ENCODE results near the gene STK39. TPM values are rescaled to one million over a fixed set of nuclear protein-coding genes. Genes with fewer than 3 reads are reported as not detected.
"Not testable (repeated sequence)": the region's sequence is repeated elsewhere in the genome, so short reads cannot be mapped to it uniquely, and the experiment has no call there.

Gene STK39
- total RNA-seq, 1 donor from 2014 or later = 26.2 TPM

DNA sequence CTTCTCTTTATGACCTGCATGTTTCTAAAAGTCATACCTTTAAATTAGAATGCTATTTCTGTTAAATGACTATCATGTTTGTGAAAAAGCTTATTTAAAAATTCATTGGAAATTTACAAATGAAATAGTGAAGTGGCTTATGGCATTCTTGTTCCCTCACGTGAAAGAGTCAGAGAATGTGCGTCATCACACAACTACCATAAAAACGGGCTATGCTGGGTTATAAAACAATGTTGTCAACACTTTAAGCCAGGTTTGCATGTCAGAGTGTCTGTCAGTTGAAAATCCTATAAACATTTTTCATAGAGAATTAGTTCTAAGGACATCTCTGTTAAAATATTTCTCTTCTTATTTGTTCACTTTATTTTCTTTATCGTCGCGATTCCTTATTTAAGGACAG is 42.5 kb upstream of the STK39 start:
- Mint-ChIP-seq H3K27me3 (no peaks in the 10 kb centered on the region), H3K4me3 (no peak overlapping the region), H3K9me3 (no peaks in the 10 kb centered on the region), H3K4me1 (ENCODE audit: unreplicated experiment) (no peaks in the 10 kb centered on the region), H3K27ac (no peak overlapping the region), H3K36me3 (no peaks in the 10 kb centered on the region)
- DNase-seq (ENCODE audit: extremely low spot score, unreplicated experiment) = no peak
- TF ChIP-seq, protein P1, sequence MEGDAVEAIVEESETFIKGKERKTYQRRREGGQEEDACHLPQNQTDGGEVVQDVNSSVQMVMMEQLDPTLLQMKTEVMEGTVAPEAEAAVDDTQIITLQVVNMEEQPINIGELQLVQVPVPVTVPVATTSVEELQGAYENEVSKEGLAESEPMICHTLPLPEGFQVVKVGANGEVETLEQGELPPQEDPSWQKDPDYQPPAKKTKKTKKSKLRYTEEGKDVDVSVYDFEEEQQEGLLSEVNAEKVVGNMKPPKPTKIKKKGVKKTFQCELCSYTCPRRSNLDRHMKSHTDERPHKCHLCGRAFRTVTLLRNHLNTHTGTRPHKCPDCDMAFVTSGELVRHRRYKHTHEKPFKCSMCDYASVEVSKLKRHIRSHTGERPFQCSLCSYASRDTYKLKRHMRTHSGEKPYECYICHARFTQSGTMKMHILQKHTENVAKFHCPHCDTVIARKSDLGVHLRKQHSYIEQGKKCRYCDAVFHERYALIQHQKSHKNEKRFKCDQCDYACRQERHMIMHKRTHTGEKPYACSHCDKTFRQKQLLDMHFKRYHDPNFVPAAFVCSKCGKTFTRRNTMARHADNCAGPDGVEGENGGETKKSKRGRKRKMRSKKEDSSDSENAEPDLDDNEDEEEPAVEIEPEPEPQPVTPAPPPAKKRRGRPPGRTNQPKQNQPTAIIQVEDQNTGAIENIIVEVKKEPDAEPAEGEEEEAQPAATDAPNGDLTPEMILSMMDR (conservative IDR thresholded peaks at IDR 0.05) = no peak

DNA sequence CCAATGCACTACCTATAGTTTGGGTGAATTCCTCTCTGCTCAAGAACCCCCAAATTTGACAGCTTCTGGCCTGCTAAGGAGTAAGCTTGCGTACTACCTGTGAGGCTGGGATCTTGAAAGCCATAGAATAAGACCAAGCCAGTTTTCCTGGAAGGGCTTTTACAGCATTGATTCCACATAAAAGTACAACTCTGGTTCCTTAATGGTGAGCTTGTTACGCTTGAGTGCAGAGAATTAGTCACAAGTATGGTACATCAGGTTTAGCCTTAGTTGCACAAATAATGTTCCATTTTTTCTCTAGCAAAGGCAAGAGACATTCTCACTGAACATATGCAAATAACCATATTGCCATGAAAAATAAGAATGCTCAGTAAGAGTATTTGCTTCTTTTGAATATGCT is 39.1 kb upstream of the STK39 start:
- Mint-ChIP-seq H3K4me1 (ENCODE audit: unreplicated experiment) (peaks cover 4% of the 10 kb centered on the region), H3K27ac (no peak overlapping the region), H3K27me3 (no peaks in the 10 kb centered on the region), H3K9me3 (no peaks in the 10 kb centered on the region), H3K36me3 (no peaks in the 10 kb centered on the region), H3K4me3 (no peak overlapping the region)
- DNase-seq (ENCODE audit: extremely low spot score, unreplicated experiment) = no peak
- TF ChIP-seq, protein P1 (conservative IDR thresholded peaks at IDR 0.05) = no peak

DNA sequence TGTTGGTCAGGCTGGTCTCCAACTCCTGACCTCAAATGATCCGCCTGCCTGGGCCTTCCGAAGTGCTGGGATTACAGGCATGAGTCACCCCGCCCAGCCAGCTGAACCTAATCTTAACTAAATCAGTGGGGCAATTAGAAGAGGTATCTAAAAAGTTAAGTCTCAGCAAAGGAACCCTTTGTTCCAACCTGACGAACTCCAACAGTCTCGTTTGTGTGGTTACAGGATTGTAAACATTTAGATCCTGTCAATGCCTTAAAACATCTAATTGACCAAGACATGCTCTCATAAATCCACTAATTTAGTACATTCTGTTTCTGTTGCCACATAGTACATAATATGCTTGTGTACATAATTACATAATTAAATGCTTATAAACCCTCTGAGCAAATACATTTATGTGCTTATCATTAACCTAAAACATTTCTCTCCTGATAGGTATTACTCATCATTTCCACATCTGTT is 31.1 kb upstream of the STK39 start:
- no peaks in the 10 kb centered on the region for H3K27me3 Mint-ChIP-seq
- no peaks in the 10 kb centered on the region for H3K4me1 Mint-ChIP-seq (ENCODE audit: unreplicated experiment)
- H3K9me3 Mint-ChIP-seq = no peaks in the 10 kb centered on the region
- DNase-seq (ENCODE audit: extremely low spot score, unreplicated experiment) = no peak
- H3K36me3 Mint-ChIP-seq = no peaks in the 10 kb centered on the region
- no peak overlapping the region for H3K4me3 Mint-ChIP-seq
- TF ChIP-seq, protein P1 (conservative IDR thresholded peaks at IDR 0.05) = no peak
- H3K27ac Mint-ChIP-seq = no peak overlapping the region

DNA sequence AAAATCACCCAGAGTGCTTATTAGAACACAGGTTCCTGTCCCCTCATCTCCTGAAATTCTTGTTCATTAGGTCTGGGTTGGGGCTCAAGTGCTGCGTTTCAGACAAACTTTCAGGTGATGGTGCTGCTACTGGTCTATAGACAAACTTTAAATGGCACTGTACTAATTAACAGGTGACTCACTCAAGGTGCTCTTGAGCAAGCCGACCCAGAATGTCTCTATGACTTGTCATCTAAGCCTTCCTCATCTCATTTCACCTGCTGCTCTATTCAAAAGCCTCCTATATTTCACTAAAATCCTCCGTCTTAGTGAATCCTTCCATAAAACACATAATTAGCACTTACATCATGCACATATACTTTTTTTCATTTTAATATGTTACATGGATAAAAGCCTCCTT is 29.9 kb upstream of the STK39 start:
- no peak overlapping the region for H3K27ac Mint-ChIP-seq
- DNase-seq (ENCODE audit: extremely low spot score, unreplicated experiment) = no peak
- H3K4me1 Mint-ChIP-seq (ENCODE audit: unreplicated experiment) = no peaks in the 10 kb centered on the region
- no peak overlapping the region for H3K4me3 Mint-ChIP-seq
- no peaks in the 10 kb centered on the region for H3K36me3 Mint-ChIP-seq
- TF ChIP-seq, protein P1 (conservative IDR thresholded peaks at IDR 0.05) = no peak
- no peaks in the 10 kb centered on the region for H3K27me3 Mint-ChIP-seq
- H3K9me3 Mint-ChIP-seq = peaks cover under 1% of the 10 kb centered on the region

DNA sequence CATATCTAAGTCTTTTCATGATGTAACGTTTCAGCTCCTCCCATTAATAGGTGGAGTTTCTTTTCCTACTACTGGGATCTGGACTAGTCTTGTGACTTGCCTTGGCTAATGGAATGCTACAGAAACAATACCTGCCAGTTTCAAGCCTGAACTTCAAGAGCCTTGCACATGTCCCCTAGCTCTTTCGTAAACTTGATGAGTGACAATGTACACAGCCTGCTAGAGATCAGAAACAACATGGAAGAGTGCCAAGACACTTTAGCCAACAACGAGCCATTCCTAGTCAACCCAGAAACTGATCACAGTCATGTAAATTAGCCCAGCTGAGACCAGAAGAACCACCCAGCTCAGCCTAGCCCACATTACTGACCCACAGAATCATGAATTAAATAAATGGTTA is 24.8 kb upstream of the STK39 start:
- H3K4me3 Mint-ChIP-seq = no peak overlapping the region

DNA sequence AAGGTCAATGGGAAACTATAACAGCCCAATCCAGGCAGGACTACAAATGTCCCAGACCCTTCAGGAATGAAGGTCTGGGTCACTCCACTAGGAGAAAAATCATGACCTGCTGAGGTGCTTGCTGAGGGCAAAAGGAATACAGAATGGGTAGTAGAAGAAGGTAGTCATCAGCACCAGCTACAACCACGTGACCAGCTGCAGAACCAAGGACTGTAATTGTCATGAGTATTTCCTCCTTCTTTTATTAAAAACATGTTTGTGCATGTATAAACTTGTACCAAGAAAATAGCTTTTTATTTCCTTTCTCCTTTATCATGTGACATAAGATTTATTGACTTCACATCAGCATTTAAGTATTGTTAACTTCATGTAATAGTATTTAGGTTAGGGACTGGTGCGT is 15.5 kb upstream of the STK39 start:
- H3K27ac Mint-ChIP-seq; DNase-seq (ENCODE audit: extremely low spot score, unreplicated experiment); H3K4me3 Mint-ChIP-seq; H3K9me3 Mint-ChIP-seq; H3K4me1 Mint-ChIP-seq (ENCODE audit: unreplicated experiment); H3K36me3 Mint-ChIP-seq; H3K27me3 Mint-ChIP-seq: not testable (repeated sequence)

More for the DNA sequence above, 24.8 kb upstream of the STK39 start:
- H3K9me3 Mint-ChIP-seq = peaks cover 4% of the 10 kb centered on the region
- peaks cover 8% of the 10 kb centered on the region for H3K4me1 Mint-ChIP-seq (ENCODE audit: unreplicated experiment)
- TF ChIP-seq, protein P1 (conservative IDR thresholded peaks at IDR 0.05) = no peak
- no peak overlapping the region for H3K27ac Mint-ChIP-seq
- H3K27me3 Mint-ChIP-seq = no peaks in the 10 kb centered on the region
- H3K36me3 Mint-ChIP-seq = no peaks in the 10 kb centered on the region
- no peak for DNase-seq (ENCODE audit: extremely low spot score, unreplicated experiment)
